GM21526 (cell line): Measurements from ENCODE around the gene SLC44A5.

ENCODE experiments used
- ATAC-seq: cut with Tn5 transposase; IDR thresholded peaks from one replicate; pipeline ENCODE4 v1.9.1; 2021; ENCODE audit warnings: moderate library complexity; ENCODE audit not compliant: unreplicated experiment, low FRiP score

Gene SLC44A5

DNA sequence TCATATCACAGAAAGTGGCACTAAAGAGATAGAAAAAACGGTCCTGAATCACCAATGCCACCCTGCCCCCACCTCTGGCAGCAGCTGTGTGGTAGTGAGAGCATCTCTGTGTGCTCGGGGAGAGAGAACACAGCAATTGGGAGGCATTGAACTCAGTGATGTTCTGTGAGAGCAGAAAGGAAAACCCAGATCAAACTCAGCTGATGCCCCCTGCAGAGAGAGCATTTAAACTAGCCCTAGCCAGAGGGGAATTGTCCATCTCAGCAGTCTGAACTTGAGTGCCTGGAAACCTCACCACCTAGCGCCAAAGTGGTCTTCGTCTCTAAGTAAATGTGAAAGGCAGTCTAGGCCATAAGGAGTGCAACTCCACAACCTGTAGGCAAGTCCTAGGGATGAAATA lies 21.3 kb downstream of the SLC44A5 start:
- no peak for ATAC-seq

DNA sequence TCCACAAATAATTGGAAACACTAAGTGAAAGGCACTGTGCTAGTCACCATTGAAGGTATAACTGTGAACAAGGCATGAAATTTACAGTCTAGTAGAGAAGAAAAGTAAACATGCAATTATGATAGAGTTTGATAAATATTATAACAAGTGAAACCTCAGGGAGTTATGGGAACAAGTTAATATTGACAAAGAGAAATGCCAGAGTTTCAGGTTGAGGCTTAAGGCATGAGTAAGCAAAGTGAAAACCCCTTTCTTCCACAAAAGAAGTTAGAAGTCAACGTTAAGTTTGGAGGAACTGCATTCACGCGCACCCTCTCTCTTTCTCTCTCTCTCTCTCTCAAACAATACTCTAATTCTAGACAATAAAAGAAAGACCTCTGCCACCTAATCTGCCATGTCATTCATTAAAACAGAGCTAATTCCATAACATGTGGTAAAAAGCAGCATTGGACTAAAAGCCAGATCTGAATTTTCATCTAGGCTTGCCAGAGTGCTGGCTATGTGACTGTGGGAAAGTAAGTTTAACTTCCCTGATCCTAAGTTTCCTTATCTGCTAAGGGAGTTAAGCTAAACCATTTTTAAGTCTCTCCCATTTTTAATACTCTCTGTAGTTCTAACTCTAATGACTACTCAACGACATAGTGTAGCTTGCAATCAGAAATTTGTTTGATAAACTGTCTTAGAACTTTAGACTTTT lies 22.0 kb downstream of the SLC44A5 start:
- ATAC-seq: no peak

- no peak for ATAC-seq
These were observed 23.2 kb downstream of the SLC44A5 start for GRCh38 chr1:75587692-75588091.

- ATAC-seq: no peak
These were observed 27.6 kb downstream of the SLC44A5 start for GRCh38 chr1:75583282-75583681.

DNA sequence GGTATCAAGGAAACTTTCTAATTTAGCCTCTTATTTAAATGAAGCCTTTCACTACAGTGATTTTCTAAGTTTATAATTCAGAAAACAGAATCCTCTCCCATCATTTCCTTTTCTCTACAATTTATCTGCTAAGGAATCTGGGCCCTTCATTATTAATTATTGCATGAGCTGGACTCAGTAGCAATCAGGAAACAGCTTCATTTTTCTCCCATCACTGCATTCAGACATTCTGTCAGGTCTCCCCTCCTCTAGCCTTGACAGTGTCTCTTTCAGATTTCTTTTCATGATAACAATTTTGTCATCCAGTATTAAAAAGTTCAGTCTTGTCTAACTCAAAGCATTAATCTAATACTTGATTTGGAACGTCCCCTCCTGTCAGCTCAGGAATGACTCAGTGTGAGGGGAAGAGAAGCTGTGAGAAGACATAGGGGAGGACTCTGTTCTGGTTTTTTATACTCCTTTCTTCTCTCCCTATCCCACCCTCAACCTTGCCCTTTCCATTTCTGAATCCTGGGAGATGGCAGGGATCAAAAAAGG lies 28.1 kb downstream of the SLC44A5 start:
- ATAC-seq: no peak

DNA sequence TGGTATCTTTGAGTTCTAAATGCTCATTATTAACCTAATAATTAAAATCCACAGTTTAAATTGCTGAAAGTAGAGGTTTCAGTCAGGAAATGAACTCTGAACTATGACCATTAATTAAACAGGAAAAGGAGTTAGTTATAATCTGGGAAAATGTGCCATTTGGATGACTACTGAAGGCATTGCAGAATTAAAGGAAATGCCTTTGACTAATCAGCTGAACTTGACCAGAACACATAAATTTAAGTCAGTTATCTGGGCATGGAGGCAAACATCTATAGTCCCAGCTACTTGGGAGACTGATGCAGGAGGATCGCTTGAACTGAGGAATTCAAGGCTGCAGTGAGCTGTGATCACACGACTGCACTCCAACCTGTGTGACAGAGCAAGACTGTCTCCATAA lies 31.9 kb downstream of the SLC44A5 start:
- no peak for ATAC-seq

GRCh38 chr1:75575837-75576236 lies 35.1 kb downstream of the SLC44A5 start:
- ATAC-seq: no peak

DNA sequence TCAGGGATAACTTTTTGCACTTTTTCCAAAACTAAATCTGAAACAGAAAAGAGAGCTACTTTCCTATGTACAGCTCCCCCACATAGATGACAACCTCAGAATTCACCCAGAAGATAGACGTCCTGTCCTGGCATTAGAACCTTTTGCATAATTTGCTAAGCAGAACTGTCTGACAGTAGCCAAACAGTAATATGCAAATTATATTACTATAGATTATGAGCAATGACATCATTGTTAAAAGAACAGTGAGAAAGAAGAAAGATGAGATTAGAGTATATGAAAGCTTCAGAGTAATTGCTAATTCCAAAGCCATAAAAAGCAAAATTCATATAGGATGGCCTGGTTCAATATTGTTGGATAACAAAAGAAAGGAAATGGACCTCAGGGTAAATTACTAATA lies 43.7 kb downstream of the SLC44A5 start:
- no peak for ATAC-seq

- ATAC-seq: no peak
These were observed 51.1 kb downstream of the SLC44A5 start for GRCh38 chr1:75559800-75560199.

DNA sequence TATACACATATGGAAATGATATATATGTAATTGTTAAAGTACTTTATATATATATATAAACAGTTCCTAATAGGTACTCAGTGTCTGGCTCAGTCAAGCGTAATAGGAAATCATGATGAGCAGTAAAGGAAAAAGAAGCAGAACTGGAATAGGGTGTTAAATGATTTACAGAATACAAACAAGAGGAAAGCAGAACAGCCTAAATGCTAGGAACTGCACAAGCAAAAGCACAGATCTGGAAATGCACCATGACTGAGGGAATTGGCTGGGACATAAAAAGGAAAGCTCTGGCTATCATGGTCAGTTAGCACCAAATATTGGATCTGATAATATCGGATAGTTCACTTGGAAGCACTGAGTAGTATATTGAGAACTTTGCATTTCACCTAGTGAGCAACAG lies 51.8 kb downstream of the SLC44A5 start:
- no peak for ATAC-seq

- no peak for ATAC-seq
These were observed 56.0 kb downstream of the SLC44A5 start for GRCh38 chr1:75554870-75555269.

- no peak for ATAC-seq
These were observed 56.7 kb downstream of the SLC44A5 start for GRCh38 chr1:75554181-75554580.

DNA sequence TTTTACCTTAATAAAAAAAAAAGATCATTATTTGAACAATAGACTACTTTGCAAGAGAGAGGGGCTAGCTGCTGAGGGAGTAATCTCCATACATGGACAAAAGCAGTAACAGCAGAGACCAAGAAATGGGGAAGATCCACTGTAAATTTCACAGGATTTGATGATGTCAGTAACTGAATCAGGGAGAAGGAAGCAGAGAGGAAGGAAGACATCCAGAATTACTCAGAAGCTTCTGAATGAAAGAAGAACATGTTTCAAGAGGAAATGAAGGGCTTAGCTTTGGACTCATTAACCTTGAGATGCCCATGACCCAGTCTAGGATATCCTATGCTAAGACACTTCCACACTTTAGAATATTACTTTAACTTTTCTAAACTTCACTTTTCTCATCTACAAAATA lies 60.4 kb downstream of the SLC44A5 start:
- ATAC-seq: no peak

DNA sequence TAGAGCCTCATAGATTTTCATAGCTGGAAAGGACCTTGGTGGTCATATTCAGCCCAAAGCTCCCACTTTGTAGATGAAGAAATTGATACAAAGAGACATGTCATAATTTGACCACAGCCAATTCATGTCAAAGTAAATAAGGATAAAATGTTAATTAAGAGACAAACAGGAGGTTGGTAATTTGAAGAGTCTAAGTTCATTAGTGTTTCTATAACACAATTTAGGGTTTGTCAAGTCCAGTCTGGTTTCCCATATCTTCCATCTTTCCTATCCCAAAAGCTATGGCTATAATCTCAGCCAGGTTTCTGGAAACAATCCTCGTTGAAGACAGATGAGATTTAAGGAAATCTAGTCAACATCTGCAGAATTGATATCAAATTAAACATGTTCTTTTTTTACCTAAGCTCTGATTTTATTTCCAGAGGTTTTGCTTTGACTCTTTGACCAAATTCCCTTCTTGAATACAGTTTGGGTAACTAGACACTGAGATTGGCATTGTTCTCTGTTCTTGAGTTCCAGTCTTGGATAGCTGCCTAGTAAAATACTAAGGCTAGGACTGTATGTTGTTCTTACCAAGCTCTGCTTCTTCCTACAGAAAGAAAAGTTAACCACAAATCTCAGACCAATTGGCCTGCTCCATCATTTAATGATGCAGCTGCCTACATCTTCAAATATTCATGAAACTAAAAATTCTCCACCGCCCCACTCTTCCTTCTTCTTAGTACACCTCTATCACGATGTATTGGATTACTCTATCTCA lies 62.0 kb downstream of the SLC44A5 start:
- no peak for ATAC-seq

GRCh38 chr1:75543705-75544104 lies 67.2 kb downstream of the SLC44A5 start:
- ATAC-seq: no peak

- ATAC-seq: no peak
These were observed 67.9 kb downstream of the SLC44A5 start for GRCh38 chr1:75542818-75543570.

- ATAC-seq: no peak
These were observed 71.4 kb downstream of the SLC44A5 start for GRCh38 chr1:75539230-75540116.

DNA sequence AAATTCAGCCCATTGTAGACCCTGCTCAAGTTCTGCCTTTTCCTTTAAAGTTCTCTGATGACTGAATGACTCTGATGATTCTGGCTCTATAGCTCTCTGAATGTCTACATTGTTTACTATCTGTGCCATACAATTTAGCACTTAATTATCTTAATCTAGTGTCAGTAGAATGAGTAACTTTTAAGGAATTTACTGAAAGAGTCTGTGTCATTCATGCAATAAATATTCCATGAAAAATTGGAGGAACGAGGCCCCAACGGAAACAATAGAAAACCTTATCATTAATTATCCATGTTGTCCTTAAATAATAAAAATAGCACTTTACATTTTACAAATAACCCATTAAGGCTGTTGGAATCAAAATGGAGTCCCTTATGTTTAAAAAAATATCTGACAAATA lies 77.8 kb downstream of the SLC44A5 start:
- no peak for ATAC-seq

DNA sequence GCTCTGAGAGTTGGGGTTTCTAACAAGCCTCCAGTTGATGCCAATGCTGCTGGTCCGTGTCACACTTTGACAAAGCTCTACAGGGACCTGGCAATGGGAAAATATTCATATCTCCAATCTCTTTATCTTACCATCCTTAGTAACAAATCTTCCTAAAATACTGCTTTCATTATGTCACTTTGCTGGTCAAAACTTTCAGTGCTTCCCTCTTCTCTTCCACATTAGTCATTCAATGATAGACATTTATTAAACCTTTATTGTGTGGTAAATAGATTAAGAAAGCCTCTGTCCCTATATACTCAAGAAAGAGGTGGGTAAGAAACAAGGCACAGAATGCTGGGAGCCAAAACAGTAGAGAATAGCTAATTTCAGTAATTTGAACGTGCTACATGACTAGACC lies 79.3 kb downstream of the SLC44A5 start:
- no peak for ATAC-seq

DNA sequence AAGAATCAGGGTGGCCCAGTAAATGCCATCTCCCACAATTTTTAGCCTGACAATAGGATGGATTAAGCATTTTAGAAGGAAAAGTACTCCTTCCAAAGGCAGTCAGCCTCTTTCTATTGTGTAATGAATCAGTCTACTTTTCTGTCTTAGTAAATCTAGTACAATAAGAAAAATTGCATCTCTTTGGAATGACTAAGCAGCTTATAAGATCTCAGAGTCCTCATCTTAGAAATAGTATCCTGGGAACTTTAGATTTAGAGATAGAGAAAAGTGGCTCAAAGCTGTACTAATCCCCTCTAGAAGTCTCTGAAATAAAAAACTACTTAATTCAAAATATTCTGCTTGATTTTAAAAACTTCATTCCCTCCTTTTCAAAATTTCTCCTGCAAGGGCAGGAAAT lies 81.4 kb downstream of the SLC44A5 start:
- ATAC-seq: no peak
